A172 (cell line): ENCODE measurements around the gene LCN6. TPM values are rescaled to one million over a fixed set of nuclear protein-coding genes. Genes with fewer than 3 reads are reported as not detected.
"Not testable (repeated sequence)": the region's sequence is repeated elsewhere in the genome, so short reads cannot be mapped to it uniquely, and the experiment has no call there.

Source experiments
- DNase-seq: peaks from one replicate; pipeline ENCODE4 v3.0.0-alpha.2; 2015; ENCODE audit warnings: low spot score
- total RNA-seq: library from RNA; depleted of rRNA; stranded (reverse); fragments of >200 nt; shearing (Covaris generic); gene quantifications from 2 replicates; pipeline ENCODE4 v1.2.3, GENCODE V29; 2014; rRNA removed

The LCN6 gene, protein sequence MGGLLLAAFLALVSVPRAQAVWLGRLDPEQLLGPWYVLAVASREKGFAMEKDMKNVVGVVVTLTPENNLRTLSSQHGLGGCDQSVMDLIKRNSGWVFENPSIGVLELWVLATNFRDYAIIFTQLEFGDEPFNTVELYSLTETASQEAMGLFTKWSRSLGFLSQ
- not detected in 2 replicates for total RNA-seq

DNA sequence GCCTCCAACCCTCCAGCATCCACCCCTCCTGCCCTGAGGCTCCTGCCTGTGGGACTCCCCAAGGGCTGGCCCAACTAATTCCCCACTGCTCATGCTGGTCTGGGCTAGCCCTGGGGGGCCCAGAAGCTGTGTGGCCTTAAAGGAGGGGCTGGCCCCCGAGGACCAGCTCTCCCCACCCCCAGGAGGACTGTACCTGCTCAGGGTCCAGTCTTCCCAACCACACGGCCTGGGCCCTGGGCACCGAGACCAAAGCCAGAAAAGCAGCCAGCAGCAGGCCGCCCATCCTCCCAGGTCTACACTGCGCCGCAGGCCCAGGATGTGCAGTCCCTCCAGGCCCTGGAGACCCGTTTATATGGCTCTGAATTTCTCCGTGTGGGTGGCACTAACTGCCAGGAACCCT lies at the start of gene LCN6:
TSS of gene LCN6 (minus strand) at position 325 of the 400 bp plus-strand sequence. CDS start at position 283, 42 bp downstream.
- DNase-seq, result no peak

- not testable (repeated sequence) for DNase-seq
Observed at GRCh38 chr9:136796775-136797347, 48.5 kb upstream of the LCN6 start.

GRCh38 chr9:136796238-136796774 lies 48.0 kb upstream of the LCN6 start, which contains the start of gene CCDC183:
Gene CCDC183 (plus strand): TSS chr9:136796338. CDS start chr9:136796398, 60 bp downstream.
- DNase-seq, result no peak

DNA sequence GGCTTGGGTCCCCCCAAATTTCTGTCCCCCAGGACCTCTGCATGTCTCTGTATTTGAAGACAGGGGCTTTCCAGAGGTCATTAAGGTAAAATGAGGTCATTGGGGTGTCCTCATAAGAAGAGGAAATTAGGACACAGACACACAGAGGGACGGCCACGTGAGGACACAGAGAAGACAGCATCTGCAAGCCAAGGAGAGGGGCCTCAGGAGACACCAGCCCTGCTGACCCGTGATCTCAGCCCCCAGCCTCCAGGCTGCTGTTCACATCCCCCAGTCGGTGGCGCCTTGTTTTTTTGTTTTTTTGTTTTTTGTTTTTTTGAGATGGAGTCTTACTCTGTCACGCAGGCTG lies 46.6 kb upstream of the LCN6 start:
- no peak for DNase-seq

- DNase-seq, result no peak
Observed at GRCh38 chr9:136794281-136794999, 46.1 kb upstream of the LCN6 start.

DNA sequence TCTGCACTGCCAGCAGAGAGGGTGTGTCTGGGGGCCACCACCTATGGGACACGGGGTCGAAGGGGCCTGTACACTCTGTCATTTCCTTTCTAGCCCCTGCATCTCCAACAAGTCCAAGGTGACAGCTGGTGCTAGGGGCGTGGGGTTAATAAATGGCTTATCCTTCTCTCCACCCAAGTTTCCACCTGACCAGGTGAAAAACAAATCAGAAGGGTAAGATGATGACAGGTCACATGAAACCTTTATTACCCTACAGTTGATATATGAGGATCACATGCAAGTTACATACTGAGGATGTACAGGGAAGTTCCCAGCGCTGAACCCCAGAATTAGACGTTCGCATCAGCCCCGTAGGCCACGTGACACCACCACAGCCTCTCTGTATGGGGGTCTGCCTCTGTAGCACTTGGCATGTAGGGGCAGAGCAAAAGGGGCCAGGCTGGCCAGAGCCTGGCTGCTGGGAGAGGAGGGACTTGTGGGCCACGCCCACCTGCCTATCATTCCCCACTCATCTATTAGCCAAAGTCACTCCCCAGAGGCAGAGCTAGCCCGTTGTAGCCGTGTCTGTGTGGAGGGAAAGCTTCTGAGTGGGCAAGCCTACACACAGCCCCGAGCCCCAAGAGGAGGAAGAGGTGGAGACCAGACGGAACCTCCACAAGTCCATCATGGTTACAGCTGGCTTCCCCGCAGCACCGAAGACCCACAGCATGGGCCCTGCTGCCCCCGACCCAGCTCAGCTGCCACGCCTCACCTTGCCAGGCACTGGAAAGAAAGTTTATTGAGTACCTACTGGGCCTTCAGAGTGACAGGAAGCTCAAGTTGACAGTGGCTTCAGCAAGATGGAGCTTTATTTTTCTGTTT lies 45.0 kb upstream of the LCN6 start:
- DNase-seq, result no peak

GRCh38 chr9:136792321-136793085 lies 44.2 kb upstream of the LCN6 start:
- DNase-seq, result no peak

GRCh38 chr9:136791516-136792276 lies 43.4 kb upstream of the LCN6 start:
- DNase-seq, result peak; percentile 45

DNA sequence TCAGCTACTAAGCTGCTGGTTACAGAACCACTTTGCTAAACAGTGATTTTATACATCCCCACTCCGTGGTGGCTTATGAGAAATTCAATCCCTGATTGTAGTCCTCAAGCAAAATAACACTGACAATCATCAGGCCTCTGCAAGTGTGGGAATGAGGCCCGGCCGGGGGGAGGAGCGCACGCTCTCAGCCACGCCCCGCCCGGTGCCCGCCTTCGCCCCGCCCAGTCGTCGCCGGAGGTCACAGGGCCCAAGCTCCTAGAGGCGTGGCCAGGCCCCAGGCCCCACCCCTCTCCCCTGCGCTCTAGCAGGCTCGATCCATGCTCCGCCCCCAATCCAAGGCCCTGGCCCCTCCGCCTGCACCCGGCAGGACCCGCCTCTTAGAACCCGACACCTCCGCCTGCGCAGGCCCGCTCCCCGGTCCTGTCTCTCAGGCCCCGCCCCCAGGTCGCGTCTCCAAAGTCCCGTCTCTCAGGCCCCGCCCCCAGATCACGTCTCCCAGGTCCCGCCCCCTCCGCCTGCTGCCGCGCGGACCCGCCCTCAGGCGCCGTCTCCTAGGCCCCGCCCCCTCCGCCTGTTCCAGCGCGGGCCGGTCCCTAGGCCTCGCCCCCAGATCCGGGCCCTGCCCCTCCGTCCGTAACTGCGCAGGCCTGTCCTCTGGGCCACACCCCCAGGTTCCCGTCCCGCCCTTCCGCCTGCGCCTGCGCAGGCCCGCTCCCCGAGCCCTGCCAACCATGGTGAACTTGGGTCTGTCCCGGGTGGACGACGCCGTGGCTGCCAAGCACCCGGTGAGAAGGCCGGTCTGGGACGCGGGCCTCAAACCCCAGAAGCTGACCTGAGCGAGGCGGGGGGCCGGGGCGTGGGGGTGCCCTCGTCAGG lies 42.6 kb upstream of the LCN6 start, which contains the start of gene TMEM141:
TSS of gene TMEM141 (plus strand) at position 705 of the 876 bp plus-strand sequence. CDS start at position 732, 27 bp downstream.
- DNase-seq, result peak; percentile 100

DNA sequence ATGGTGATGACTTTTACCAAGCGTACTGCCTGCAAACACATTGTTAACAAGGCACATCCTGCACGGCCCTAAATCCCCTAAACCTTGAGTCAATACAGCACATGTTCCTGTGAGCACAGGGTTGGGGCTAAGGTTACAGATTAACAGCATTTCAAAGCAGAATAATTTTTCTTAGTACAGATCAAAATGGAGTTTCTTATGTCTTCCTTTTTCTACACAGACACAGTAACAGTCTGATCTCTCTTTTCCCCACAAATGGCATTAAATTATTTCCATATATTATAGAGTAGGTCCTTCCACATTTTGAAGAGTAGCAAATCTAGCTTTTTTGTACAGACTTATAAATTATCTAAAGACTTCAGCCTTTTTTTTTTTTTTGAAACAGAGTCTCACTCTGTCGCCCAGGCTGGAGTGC lies 41.2 kb upstream of the LCN6 start:
- no peak for DNase-seq

GRCh38 chr9:136788644-136789522 lies 40.6 kb upstream of the LCN6 start:
- not testable (repeated sequence) for DNase-seq

DNA sequence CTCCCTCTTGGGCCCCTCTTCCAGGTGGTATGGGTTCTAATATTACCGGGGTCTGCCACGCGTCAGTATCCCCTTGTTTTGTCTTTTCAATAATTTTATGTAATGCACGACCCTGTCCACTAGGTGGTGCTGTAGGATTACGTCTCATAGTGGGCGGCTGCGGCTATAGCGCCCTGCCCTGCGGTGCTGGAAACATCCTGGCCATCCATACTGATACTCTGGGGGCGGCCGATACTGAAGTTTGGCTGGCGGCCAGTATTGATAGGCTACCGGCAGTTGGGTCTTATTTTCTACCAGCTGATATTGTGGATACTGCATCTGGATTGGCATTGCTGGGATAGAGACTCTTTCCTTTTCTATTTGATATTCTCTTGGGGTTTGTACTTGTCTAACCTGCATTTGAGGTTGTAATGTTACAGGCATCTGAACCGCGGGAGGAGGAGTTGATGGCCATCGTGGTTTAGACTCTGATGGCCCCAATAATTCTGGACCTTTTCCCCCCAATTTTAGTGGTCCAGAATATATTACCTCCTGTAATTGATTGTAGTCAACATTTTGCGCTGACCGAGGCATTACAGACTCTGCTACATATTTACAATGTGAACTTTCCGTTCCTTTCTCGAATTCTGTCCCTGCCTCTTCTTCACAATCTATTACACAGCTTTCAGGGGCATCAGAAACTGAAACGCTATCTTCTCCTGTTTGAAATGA lies 39.5 kb upstream of the LCN6 start:
- DNase-seq, result peak; percentile 69

- not testable (repeated sequence) for DNase-seq
Observed at GRCh38 chr9:136786983-136787382, 38.7 kb upstream of the LCN6 start.

GRCh38 chr9:136786451-136786850 lies 38.1 kb upstream of the LCN6 start:
- no peak for DNase-seq

DNA sequence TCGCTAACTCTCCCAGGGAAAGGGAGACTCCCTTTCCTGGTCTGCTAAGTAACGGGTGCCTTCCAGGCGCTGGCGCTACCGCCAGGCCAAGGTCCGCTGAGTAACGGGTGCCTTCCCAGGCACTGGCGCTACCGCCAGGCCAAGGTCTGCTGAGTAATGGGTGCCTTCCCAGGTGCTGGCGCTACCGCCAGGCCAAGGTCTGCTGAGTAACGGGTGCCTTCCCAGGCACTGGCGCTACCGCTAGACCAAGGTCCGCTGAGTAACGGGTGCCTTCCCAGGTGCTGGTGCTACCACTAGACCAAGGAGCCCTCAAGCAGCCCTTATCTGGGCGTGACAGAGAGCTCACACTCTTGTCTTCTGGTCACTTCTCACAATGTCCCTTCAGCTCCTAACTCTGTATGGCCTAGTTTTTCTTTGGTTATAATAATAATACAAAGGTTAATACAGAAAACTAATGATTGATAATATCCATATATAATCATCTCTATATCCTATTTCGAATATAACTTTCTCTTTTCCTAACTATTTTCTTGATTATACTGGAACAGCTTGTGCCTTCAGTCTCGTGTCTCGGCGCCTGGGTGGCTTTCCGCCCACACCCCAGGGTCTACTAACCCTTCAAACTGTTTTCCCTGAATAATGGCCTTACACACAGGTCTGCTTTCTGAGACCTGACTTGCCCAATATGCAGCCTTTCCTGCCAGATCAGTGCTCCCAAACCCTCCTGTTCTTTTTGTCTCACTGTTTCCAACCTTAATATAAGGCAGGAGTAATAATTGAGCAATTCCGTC lies 37.4 kb upstream of the LCN6 start:
- DNase-seq, result not testable (repeated sequence)

DNA sequence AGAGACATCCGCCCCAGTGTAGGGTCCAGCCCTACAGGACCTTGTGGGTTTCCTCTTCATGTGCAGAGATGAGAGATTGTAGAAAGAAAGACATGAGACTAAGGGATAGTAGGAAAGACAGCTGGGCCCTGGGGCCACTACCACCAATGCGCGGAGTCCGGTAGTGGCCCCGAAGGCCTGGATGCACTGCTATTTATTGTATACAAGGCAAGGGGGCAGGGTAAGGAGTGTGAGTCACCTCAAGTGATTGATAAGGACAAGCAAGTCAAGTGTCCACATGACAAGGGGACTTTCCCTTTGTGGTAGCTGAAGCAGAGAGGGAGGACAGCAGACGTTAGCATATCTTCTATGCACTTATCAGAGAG lies 36.7 kb upstream of the LCN6 start:
- peak; percentile 59 for DNase-seq
